Measurements from ENCODE around the gene NSFL1C.

Gene NSFL1C

GRCh38 chr20:1431158-1431557, 35.5 kb downstream of the NSFL1C start:
- H3K27ac ChIP-seq (ENCODE audit: low read depth, low read length): no peak overlapping the region
- no peaks in the 10 kb centered on the region for H3K9me3 ChIP-seq (ENCODE audit: low read length)
- no peaks in the 10 kb centered on the region for H3K36me3 ChIP-seq (ENCODE audit: insufficient read depth, low read length)
- H3K4me1 ChIP-seq (ENCODE audit: insufficient read depth, low read length): no peaks in the 10 kb centered on the region
- H3K9ac ChIP-seq (ENCODE audit: low read length): no peak overlapping the region
- H3K27me3 ChIP-seq (ENCODE audit: control insufficient read depth in 1 of 2, insufficient read depth in 2 of 2, low read length in 2 of 2): no peaks in the 10 kb centered on the region
- H3K4me3 ChIP-seq (ENCODE audit: low read depth in 1 of 2, low read length in 2 of 2): no peak overlapping the region

GRCh38 chr20:1430004-1430451, 36.6 kb downstream of the NSFL1C start:
- Histone ChIP-seq H3K9me3 (ENCODE audit: low read length) (no peaks in the 10 kb centered on the region), H3K4me1 (ENCODE audit: insufficient read depth, low read length) (no peaks in the 10 kb centered on the region), H3K9ac (ENCODE audit: low read length) (no peak overlapping the region), H3K4me3 (ENCODE audit: low read depth in 1 of 2, low read length in 2 of 2) (no peak overlapping the region), H3K27ac (ENCODE audit: low read depth, low read length) (no peak overlapping the region), H3K27me3 (ENCODE audit: control insufficient read depth in 1 of 2, insufficient read depth in 2 of 2, low read length in 2 of 2) (no peaks in the 10 kb centered on the region), H3K36me3 (ENCODE audit: insufficient read depth, low read length) (no peaks in the 10 kb centered on the region)

GRCh38 chr20:1429143-1429728, 37.4 kb downstream of the NSFL1C start:
- Histone ChIP-seq H3K27ac (ENCODE audit: low read depth, low read length) (no peak overlapping the region), H3K4me3 (ENCODE audit: low read depth in 1 of 2, low read length in 2 of 2) (no peak overlapping the region), H3K9ac (ENCODE audit: low read length) (no peak overlapping the region), H3K9me3 (ENCODE audit: low read length) (no peaks in the 10 kb centered on the region), H3K4me1 (ENCODE audit: insufficient read depth, low read length) (no peaks in the 10 kb centered on the region), H3K27me3 (ENCODE audit: control insufficient read depth in 1 of 2, insufficient read depth in 2 of 2, low read length in 2 of 2) (no peaks in the 10 kb centered on the region), H3K36me3 (ENCODE audit: insufficient read depth, low read length) (no peaks in the 10 kb centered on the region)

- H3K4me1 ChIP-seq (ENCODE audit: insufficient read depth, low read length): no peaks in the 10 kb centered on the region
- H3K4me3 ChIP-seq (ENCODE audit: low read depth in 1 of 2, low read length in 2 of 2): no peak overlapping the region
- H3K27me3 ChIP-seq (ENCODE audit: control insufficient read depth in 1 of 2, insufficient read depth in 2 of 2, low read length in 2 of 2): no peaks in the 10 kb centered on the region
- no peaks in the 10 kb centered on the region for H3K9me3 ChIP-seq (ENCODE audit: low read length)
- H3K36me3 ChIP-seq (ENCODE audit: insufficient read depth, low read length): no peaks in the 10 kb centered on the region
- H3K9ac ChIP-seq (ENCODE audit: low read length): no peak overlapping the region
- no peak overlapping the region for H3K27ac ChIP-seq (ENCODE audit: low read depth, low read length)
These were observed 39.1 kb downstream of the NSFL1C start for GRCh38 chr20:1427457-1428054.

GRCh38 chr20:1426231-1426849, 40.3 kb downstream of the NSFL1C start:
- no peaks in the 10 kb centered on the region for H3K27me3 ChIP-seq (ENCODE audit: control insufficient read depth in 1 of 2, insufficient read depth in 2 of 2, low read length in 2 of 2)

GRCh38 chr20:1424336-1424735, 42.3 kb downstream of the NSFL1C start:
- H3K9me3 ChIP-seq (ENCODE audit: low read length): no peaks in the 10 kb centered on the region
- no peak overlapping the region for H3K27ac ChIP-seq (ENCODE audit: low read depth, low read length)
- H3K4me3 ChIP-seq (ENCODE audit: low read depth in 1 of 2, low read length in 2 of 2): no peak overlapping the region
- H3K27me3 ChIP-seq (ENCODE audit: control insufficient read depth in 1 of 2, insufficient read depth in 2 of 2, low read length in 2 of 2): no peaks in the 10 kb centered on the region
- H3K4me1 ChIP-seq (ENCODE audit: insufficient read depth, low read length): no peaks in the 10 kb centered on the region
- H3K36me3 ChIP-seq (ENCODE audit: insufficient read depth, low read length): no peaks in the 10 kb centered on the region
- H3K9ac ChIP-seq (ENCODE audit: low read length): no peak overlapping the region

More at GRCh38 chr20:1426231-1426849, 40.3 kb downstream of the NSFL1C start:
- Histone ChIP-seq H3K36me3 (ENCODE audit: insufficient read depth, low read length) (no peaks in the 10 kb centered on the region), H3K27ac (ENCODE audit: low read depth, low read length) (no peak overlapping the region), H3K9ac (ENCODE audit: low read length) (no peak overlapping the region), H3K4me1 (ENCODE audit: insufficient read depth, low read length) (no peaks in the 10 kb centered on the region), H3K4me3 (ENCODE audit: low read depth in 1 of 2, low read length in 2 of 2) (no peak overlapping the region), H3K9me3 (ENCODE audit: low read length) (no peaks in the 10 kb centered on the region)

GRCh38 chr20:1423625-1424106, 43.0 kb downstream of the NSFL1C start:
- Histone ChIP-seq H3K9ac (ENCODE audit: low read length) (no peak overlapping the region), H3K27me3 (ENCODE audit: control insufficient read depth in 1 of 2, insufficient read depth in 2 of 2, low read length in 2 of 2) (no peaks in the 10 kb centered on the region), H3K4me1 (ENCODE audit: insufficient read depth, low read length) (no peaks in the 10 kb centered on the region), H3K36me3 (ENCODE audit: insufficient read depth, low read length) (no peaks in the 10 kb centered on the region), H3K4me3 (ENCODE audit: low read depth in 1 of 2, low read length in 2 of 2) (no peak overlapping the region), H3K9me3 (ENCODE audit: low read length) (no peaks in the 10 kb centered on the region), H3K27ac (ENCODE audit: low read depth, low read length) (no peak overlapping the region)

GRCh38 chr20:1423206-1423605, 43.4 kb downstream of the NSFL1C start:
- no peaks in the 10 kb centered on the region for H3K9me3 ChIP-seq (ENCODE audit: low read length)
- H3K4me3 ChIP-seq (ENCODE audit: low read depth in 1 of 2, low read length in 2 of 2): no peak overlapping the region
- H3K4me1 ChIP-seq (ENCODE audit: insufficient read depth, low read length): no peaks in the 10 kb centered on the region
- no peaks in the 10 kb centered on the region for H3K27me3 ChIP-seq (ENCODE audit: control insufficient read depth in 1 of 2, insufficient read depth in 2 of 2, low read length in 2 of 2)
- no peak overlapping the region for H3K9ac ChIP-seq (ENCODE audit: low read length)
- no peaks in the 10 kb centered on the region for H3K36me3 ChIP-seq (ENCODE audit: insufficient read depth, low read length)
- no peak overlapping the region for H3K27ac ChIP-seq (ENCODE audit: low read depth, low read length)

GRCh38 chr20:1422753-1423152, 43.9 kb downstream of the NSFL1C start:
- Histone ChIP-seq H3K9me3 (ENCODE audit: low read length) (no peaks in the 10 kb centered on the region), H3K4me1 (ENCODE audit: insufficient read depth, low read length) (no peaks in the 10 kb centered on the region), H3K4me3 (ENCODE audit: low read depth in 1 of 2, low read length in 2 of 2) (no peak overlapping the region), H3K27me3 (ENCODE audit: control insufficient read depth in 1 of 2, insufficient read depth in 2 of 2, low read length in 2 of 2) (no peaks in the 10 kb centered on the region), H3K27ac (ENCODE audit: low read depth, low read length) (no peak overlapping the region), H3K36me3 (ENCODE audit: insufficient read depth, low read length) (no peaks in the 10 kb centered on the region), H3K9ac (ENCODE audit: low read length) (no peak overlapping the region)

- no peaks in the 10 kb centered on the region for H3K9me3 ChIP-seq (ENCODE audit: low read length)
- no peak overlapping the region for H3K27ac ChIP-seq (ENCODE audit: low read depth, low read length)
- H3K9ac ChIP-seq (ENCODE audit: low read length): no peak overlapping the region
- no peaks in the 10 kb centered on the region for H3K4me1 ChIP-seq (ENCODE audit: insufficient read depth, low read length)
- H3K27me3 ChIP-seq (ENCODE audit: control insufficient read depth in 1 of 2, insufficient read depth in 2 of 2, low read length in 2 of 2): peaks cover 0 to 3% of the 10 kb centered on the region in 2 donors
- no peaks in the 10 kb centered on the region for H3K36me3 ChIP-seq (ENCODE audit: insufficient read depth, low read length)
- no peak overlapping the region for H3K4me3 ChIP-seq (ENCODE audit: low read depth in 1 of 2, low read length in 2 of 2)
These were observed 46.6 kb downstream of the NSFL1C start for GRCh38 chr20:1420066-1420465.

- Histone ChIP-seq H3K27ac (ENCODE audit: low read depth, low read length) (no peak overlapping the region), H3K4me1 (ENCODE audit: insufficient read depth, low read length) (no peaks in the 10 kb centered on the region), H3K4me3 (ENCODE audit: low read depth in 1 of 2, low read length in 2 of 2) (no peak overlapping the region), H3K36me3 (ENCODE audit: insufficient read depth, low read length) (no peaks in the 10 kb centered on the region), H3K27me3 (ENCODE audit: control insufficient read depth in 1 of 2, insufficient read depth in 2 of 2, low read length in 2 of 2) (peaks cover 0 to 3% of the 10 kb centered on the region in 2 donors), H3K9ac (ENCODE audit: low read length) (no peak overlapping the region), H3K9me3 (ENCODE audit: low read length) (no peaks in the 10 kb centered on the region)
These were observed 48.3 kb downstream of the NSFL1C start for GRCh38 chr20:1418350-1418749.
